Neural progenitor cell (in vitro differentiated cells): ENCODE measurements around the gene TCERG1L. TPM values are rescaled to one million over a fixed set of nuclear protein-coding genes. Genes with fewer than 3 reads are reported as not detected.

ENCODE experiments used
- DNase-seq: peaks from one replicate; pipeline ENCODE4 v3.0.0-alpha.2; 2016; ENCODE audit warnings: low spot score
- H2AFZ ChIP-seq: fragments of 200-600 bp; sonication (generic); replicated peaks from 2 replicates; pipeline ENCODE4 v1.6.1; 2016; ENCODE audit warnings: antibody characterized with exemption
- H3F3A ChIP-seq: fragments of 200-600 bp; sonication (generic); 2 replicates; pipeline ENCODE4 v1.6.1; 2016; ENCODE audit warnings: antibody characterized with exemption, low read depth
- H3K27ac ChIP-seq: fragments of 200-600 bp; sonication (generic); 2 replicates; pipeline ENCODE4 v1.5.1; 2016; ENCODE audit warnings: mild to moderate bottlenecking
- H3K27me3 ChIP-seq: fragments of 200-600 bp; sonication (generic); 2 replicates; pipeline ENCODE4 v1.6.1; 2016; ENCODE audit warnings: mild to moderate bottlenecking, moderate library complexity
- H3K36me3 ChIP-seq: fragments of 200-600 bp; sonication (generic); 2 replicates; pipeline ENCODE4 v1.5.1; 2016
- H3K4me1 ChIP-seq: fragments of 200-600 bp; sonication (generic); 2 replicates; pipeline ENCODE4 v1.6.1; 2016; ENCODE audit warnings: mixed run types
- H3K4me2 ChIP-seq: fragments of 200-600 bp; sonication (generic); 2 replicates; pipeline ENCODE4 v1.6.1; 2016
- H3K4me3 ChIP-seq: fragments of 200-600 bp; sonication (generic); 2 replicates; pipeline ENCODE4 v1.5.1; 2016
- H3K79me2 ChIP-seq: fragments of 200-600 bp; sonication (generic); 2 replicates; pipeline ENCODE4 v1.6.1; 2016; ENCODE audit warnings: low read depth
- H3K9ac ChIP-seq: fragments of 200-600 bp; sonication (generic); 2 replicates; pipeline ENCODE4 v1.6.1; 2016
- H3K9me3 ChIP-seq: fragments of 200-600 bp; sonication (generic); 2 replicates; pipeline ENCODE4 v1.5.1; 2016; ENCODE audit warnings: low read depth
- H4K20me1 ChIP-seq: fragments of 200-600 bp; sonication (generic); 2 replicates; pipeline ENCODE4 v1.6.1; 2016; ENCODE audit warnings: low read depth
- H3K27ac Mint-ChIP-seq: 3 replicates; pipeline ENCODE4 v1.8.0; 2021; ENCODE audit warnings: mixed read lengths
- H3K27me3 Mint-ChIP-seq: 2 replicates; pipeline ENCODE4 v1.8.0; 2022; ENCODE audit warnings: low read depth, mild to moderate bottlenecking, inconsistent platforms, moderate library complexity, mixed read lengths; ENCODE audit not compliant: insufficient read depth
- H3K36me3 Mint-ChIP-seq: 3 replicates; pipeline ENCODE4 v1.8.0; 2021; ENCODE audit warnings: mixed read lengths
- H3K4me1 Mint-ChIP-seq: 3 replicates; pipeline ENCODE4 v1.8.0; 2021; ENCODE audit warnings: mixed read lengths
- H3K4me3 Mint-ChIP-seq: 3 replicates; pipeline ENCODE4 v1.8.0; 2021; ENCODE audit warnings: mild to moderate bottlenecking, moderate library complexity, mixed read lengths
- H3K9me3 Mint-ChIP-seq: 3 replicates; pipeline ENCODE4 v1.8.0; 2020; ENCODE audit warnings: mixed read lengths
- EZH2 ChIP-seq: fragments of 200-600 bp; sonication (generic); IDR thresholded peaks from 2 replicates; pipeline ENCODE4 v1.6.1; 2017; ENCODE audit warnings: antibody characterized with exemption, mild to moderate bottlenecking, moderate library complexity
- EZH2phosphoT487 ChIP-seq: fragments of 200-600 bp; sonication (generic); IDR thresholded peaks from 2 replicates; pipeline ENCODE4 v1.6.1; 2017; ENCODE audit warnings: antibody characterized with exemption
- total RNA-seq: library from RNA; depleted of rRNA; stranded (reverse); fragments of >200 nt; gene quantifications from 2 replicates; pipeline ENCODE4 v1.2.3, GENCODE V29; 2015; ENCODE audit warnings: low replicate concordance
- TF ChIP-seq, protein P1 (sequence below): fragments of 200-600 bp; sonication (generic); IDR thresholded peaks from 2 replicates; pipeline ENCODE4 v1.5.1; 2017; ENCODE audit warnings: antibody characterized with exemption, mild to moderate bottlenecking

The TCERG1L gene
- total RNA-seq, 1 donor from 2014 or later: 1.8 TPM

DNA sequence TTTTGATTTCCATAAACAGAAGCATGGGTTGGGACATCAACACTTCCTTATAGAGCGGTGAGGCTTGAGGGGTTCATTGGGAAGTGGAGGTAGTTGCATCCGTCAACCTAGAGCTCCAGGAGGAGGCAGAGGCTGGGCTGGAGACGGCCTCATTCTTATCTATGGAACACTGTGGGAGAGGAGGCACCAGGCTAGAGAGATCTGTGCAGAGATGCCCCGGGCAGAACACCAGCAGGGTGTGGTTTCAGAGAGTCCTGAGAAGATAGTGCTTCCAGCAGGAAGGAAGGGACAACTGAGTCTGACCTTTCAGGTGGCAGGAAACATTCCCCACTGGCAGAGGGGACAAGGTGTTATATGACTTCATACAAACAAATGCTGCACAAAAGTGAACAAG lies 56.7 kb downstream of the TCERG1L start:
- H3K36me3 ChIP-seq: no peaks in the 10 kb centered on the region
- Mint-ChIP-seq H3K27ac (no peak overlapping the region), H3K4me3 (no peak overlapping the region), H3K36me3 (no peaks in the 10 kb centered on the region), H3K4me1 (peaks cover 20% of the 10 kb centered on the region), H3K9me3 (no peaks in the 10 kb centered on the region), H3K27me3 (peaks cover 3% of the 10 kb centered on the region)
- H3K4me3 ChIP-seq: no peak overlapping the region
- TF ChIP-seq, protein P1, sequence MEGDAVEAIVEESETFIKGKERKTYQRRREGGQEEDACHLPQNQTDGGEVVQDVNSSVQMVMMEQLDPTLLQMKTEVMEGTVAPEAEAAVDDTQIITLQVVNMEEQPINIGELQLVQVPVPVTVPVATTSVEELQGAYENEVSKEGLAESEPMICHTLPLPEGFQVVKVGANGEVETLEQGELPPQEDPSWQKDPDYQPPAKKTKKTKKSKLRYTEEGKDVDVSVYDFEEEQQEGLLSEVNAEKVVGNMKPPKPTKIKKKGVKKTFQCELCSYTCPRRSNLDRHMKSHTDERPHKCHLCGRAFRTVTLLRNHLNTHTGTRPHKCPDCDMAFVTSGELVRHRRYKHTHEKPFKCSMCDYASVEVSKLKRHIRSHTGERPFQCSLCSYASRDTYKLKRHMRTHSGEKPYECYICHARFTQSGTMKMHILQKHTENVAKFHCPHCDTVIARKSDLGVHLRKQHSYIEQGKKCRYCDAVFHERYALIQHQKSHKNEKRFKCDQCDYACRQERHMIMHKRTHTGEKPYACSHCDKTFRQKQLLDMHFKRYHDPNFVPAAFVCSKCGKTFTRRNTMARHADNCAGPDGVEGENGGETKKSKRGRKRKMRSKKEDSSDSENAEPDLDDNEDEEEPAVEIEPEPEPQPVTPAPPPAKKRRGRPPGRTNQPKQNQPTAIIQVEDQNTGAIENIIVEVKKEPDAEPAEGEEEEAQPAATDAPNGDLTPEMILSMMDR: no peak
- TF ChIP-seq EZH2 (no peak), EZH2phosphoT487 (no peak)
- H3K9ac ChIP-seq: no peak overlapping the region
- H3K27me3 ChIP-seq: no peaks in the 10 kb centered on the region
- no peaks in the 10 kb centered on the region for H3K79me2 ChIP-seq
- no peak for DNase-seq
- H3K4me2 ChIP-seq: no peak overlapping the region
- peaks cover 19% of the 10 kb centered on the region for H3K4me1 ChIP-seq
- H3K9me3 ChIP-seq: no peaks in the 10 kb centered on the region
- peaks cover 2% of the 10 kb centered on the region for H3F3A ChIP-seq
- H4K20me1 ChIP-seq: no peaks in the 10 kb centered on the region
- H3K27ac ChIP-seq: no peak overlapping the region
- H2AFZ ChIP-seq: no peak overlapping the region

DNA sequence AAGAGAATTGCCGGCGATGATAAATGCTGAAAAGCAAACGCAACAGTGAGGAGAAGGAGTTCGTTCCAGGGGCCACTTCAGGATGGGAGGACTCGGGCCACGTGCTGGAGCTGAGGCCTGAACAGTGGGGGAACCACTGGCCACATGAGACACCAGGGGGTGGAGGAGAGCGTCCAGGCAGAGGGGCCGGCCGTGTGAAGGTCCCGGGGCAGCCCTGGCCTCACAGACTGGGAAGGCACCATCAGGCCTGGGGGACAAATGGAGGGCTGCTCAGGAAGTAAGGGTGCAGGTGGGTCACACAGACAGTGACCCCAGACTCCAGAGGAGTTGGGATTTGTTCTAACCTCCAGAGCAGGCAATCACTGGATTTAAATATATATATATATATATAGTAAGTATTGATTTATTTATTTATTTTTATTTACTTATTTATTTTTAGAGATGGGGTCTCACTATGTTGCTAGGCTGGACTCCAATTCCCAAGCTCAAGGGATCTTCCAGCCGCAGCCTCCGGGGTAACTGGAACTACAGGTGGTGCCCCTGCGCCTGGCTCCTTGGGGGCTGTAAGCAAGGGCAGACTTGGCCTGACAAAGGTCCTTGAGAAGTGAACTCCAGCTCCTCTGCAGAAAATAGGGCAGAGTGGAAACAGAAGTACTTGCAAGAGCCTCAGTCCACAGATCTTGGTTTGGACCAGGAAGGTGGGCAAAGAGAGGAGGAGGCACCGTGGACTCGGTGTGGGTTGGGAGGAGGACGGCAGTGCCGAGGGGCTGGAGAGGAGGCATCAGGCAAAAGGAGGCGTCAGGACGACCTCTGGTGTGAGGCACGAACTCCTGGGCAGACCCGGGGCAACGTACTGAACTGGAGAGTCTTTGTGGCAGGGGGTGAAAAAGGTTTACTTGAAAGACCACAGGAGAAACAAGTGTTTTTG lies 57.3 kb downstream of the TCERG1L start:
- Histone ChIP-seq H2AFZ (no peak overlapping the region), H3K9ac (no peak overlapping the region), H3K36me3 (no peaks in the 10 kb centered on the region), H3F3A (peaks cover 7% of the 10 kb centered on the region), H3K9me3 (no peaks in the 10 kb centered on the region), H3K4me2 (no peak overlapping the region), H3K79me2 (no peaks in the 10 kb centered on the region), H3K27me3 (no peaks in the 10 kb centered on the region), H3K4me1 (peaks cover 26% of the 10 kb centered on the region), H3K4me3 (no peak overlapping the region), H4K20me1 (no peaks in the 10 kb centered on the region), H3K27ac (no peak overlapping the region)
- Mint-ChIP-seq H3K4me1 (peaks cover 25% of the 10 kb centered on the region), H3K36me3 (no peaks in the 10 kb centered on the region), H3K4me3 (no peak overlapping the region), H3K27ac (no peak overlapping the region), H3K9me3 (no peaks in the 10 kb centered on the region), H3K27me3 (peaks cover 3% of the 10 kb centered on the region)
- DNase-seq: no peak
- TF ChIP-seq EZH2 (no peak), EZH2phosphoT487 (no peak)
- TF ChIP-seq, protein P1: no peak

DNA sequence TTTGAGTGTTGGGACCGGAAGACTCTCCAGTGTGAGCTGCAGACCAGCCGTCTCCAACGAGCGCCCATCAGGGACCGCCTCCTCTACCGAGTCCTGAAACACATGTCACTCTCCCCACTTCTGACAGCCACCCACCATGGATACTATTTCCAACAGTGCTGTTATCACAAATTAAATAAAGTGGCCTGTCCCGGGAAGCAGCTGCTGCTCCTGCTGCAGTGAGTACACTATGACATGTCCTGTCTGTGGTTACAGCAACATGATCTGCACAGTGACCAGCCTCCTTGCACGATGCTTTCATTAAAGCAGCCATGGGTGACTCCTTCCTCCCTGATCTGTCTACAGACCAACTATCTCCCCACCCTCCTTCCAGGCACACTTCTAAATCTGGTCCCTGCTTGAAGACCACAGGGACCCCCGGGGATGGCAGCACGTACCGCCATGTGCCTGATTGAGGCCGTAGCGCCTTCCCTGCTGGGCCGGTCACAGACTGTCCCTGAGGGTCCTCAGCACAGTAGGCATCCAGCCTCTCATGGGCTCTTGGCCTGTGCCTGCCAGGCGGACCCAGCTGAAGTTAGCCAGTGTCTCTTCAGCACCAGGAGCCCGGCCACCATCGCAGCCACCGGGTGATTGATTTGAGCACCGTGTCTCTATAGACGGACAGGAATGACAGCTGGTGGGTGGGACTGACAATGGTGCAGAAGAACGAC lies 58.8 kb downstream of the TCERG1L start:
- no peak overlapping the region for H3K4me3 Mint-ChIP-seq
- no peaks in the 10 kb centered on the region for H3K9me3 Mint-ChIP-seq
- Histone ChIP-seq H3K36me3 (no peaks in the 10 kb centered on the region), H3K79me2 (no peaks in the 10 kb centered on the region), H3K27me3 (no peaks in the 10 kb centered on the region), H3K27ac (no peak overlapping the region), H4K20me1 (no peaks in the 10 kb centered on the region), H3K9ac (no peak overlapping the region), H3K4me3 (no peak overlapping the region), H3F3A (peaks cover 7% of the 10 kb centered on the region), H3K9me3 (no peaks in the 10 kb centered on the region), H3K4me2 (no peak overlapping the region), H2AFZ (no peak overlapping the region), H3K4me1 (peaks cover 28% of the 10 kb centered on the region)
- H3K27me3 Mint-ChIP-seq: peaks cover 3% of the 10 kb centered on the region
- H3K4me1 Mint-ChIP-seq: peaks cover 25% of the 10 kb centered on the region
- TF ChIP-seq, protein P1: no peak
- TF ChIP-seq EZH2phosphoT487 (no peak), EZH2 (no peak)
- H3K36me3 Mint-ChIP-seq: no peaks in the 10 kb centered on the region
- H3K27ac Mint-ChIP-seq: no peak overlapping the region
- DNase-seq: no peak
